ENCODE measurements around the gene ZNF791. TPM values are rescaled to one million over a fixed set of nuclear protein-coding genes. Genes with fewer than 3 reads are reported as not detected.
A peak's percentile ranks its signal among the peaks of the same experiment; 100 is the strongest.

The ZNF791 gene
- total and polyA plus RNA-seq, 2 of the 13 experiments (the other 11 are each of a cell fraction or from before 2014, with no cell fraction given): 12.8 to 17.4 TPM

DNA sequence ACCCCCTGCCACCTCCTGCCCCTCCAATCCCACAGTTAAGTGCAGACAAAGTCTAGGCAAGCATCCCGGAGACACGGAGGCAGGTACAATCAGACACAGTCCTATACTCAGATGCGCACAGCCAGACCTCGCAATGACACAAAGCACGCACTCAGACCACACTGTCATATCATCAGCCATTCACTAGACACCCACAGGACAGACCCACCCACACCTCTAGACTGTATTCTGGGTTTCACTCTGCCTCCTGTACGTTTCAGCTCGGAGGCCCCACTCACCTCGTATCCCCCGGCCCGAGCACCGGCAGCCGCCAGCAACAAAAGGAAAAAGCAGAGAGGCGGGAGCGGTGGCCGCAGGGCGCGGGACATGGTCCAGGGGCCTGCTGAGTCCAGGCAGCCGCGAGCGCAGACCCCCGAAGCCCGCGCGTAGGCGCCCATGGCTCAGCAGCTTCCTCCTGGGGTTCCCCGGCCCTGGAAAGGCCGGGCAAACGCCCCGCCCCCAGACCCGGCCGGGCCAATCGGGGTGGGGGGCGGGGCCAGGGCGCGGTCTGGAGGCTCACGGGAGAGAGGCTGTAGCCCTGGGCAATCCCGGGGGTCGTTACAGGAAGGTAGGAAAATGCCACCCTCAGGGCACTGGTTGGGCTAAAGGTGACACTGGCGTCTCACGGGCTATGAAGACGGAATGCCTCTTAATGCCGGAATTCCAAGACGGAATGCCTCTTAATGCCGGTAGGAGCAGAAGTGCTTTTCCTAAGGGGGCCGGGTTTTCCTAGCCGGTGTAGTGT is 55.7 kb downstream of the ZNF791 start, which contains the start of the genes MAN2B1 and WDR83 (continued):
- no peak for TF ChIP-seq ZNF570 (CRISPR knock-in tag; IDR thresholded peaks at IDR 0.05; ENCODE audit: borderline replicate concordance)
- peak; percentile 24; the same call in 1 of the 2 replicates for TF ChIP-seq DMAP1 (CRISPR knock-in tag; IDR thresholded peaks at IDR 0.05)
- peak; percentile 73; the same call in 1 of the 2 replicates for TF ChIP-seq MAF1 (CRISPR knock-in tag; IDR thresholded peaks at IDR 0.05; ENCODE audit: borderline replicate concordance)
- peak; percentile 79 for TF ChIP-seq SP4 (CRISPR knock-in tag; IDR thresholded peaks at IDR 0.05)
- peak; percentile 28 for TF ChIP-seq HNRNPLL (IDR thresholded peaks at IDR 0.05; ENCODE audit: low read depth, low read length, poor library complexity, severe bottlenecking)
- TF ChIP-seq, protein P1, sequence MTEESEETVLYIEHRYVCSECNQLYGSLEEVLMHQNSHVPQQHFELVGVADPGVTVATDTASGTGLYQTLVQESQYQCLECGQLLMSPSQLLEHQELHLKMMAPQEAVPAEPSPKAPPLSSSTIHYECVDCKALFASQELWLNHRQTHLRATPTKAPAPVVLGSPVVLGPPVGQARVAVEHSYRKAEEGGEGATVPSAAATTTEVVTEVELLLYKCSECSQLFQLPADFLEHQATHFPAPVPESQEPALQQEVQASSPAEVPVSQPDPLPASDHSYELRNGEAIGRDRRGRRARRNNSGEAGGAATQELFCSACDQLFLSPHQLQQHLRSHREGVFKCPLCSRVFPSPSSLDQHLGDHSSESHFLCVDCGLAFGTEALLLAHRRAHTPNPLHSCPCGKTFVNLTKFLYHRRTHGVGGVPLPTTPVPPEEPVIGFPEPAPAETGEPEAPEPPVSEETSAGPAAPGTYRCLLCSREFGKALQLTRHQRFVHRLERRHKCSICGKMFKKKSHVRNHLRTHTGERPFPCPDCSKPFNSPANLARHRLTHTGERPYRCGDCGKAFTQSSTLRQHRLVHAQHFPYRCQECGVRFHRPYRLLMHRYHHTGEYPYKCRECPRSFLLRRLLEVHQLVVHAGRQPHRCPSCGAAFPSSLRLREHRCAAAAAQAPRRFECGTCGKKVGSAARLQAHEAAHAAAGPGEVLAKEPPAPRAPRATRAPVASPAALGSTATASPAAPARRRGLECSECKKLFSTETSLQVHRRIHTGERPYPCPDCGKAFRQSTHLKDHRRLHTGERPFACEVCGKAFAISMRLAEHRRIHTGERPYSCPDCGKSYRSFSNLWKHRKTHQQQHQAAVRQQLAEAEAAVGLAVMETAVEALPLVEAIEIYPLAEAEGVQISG (CRISPR knock-in tag; IDR thresholded peaks at IDR 0.05): 0 out of 2 replicates have a peak, but pooled peaks have one; percentile 14
- TF ChIP-seq, protein P2, sequence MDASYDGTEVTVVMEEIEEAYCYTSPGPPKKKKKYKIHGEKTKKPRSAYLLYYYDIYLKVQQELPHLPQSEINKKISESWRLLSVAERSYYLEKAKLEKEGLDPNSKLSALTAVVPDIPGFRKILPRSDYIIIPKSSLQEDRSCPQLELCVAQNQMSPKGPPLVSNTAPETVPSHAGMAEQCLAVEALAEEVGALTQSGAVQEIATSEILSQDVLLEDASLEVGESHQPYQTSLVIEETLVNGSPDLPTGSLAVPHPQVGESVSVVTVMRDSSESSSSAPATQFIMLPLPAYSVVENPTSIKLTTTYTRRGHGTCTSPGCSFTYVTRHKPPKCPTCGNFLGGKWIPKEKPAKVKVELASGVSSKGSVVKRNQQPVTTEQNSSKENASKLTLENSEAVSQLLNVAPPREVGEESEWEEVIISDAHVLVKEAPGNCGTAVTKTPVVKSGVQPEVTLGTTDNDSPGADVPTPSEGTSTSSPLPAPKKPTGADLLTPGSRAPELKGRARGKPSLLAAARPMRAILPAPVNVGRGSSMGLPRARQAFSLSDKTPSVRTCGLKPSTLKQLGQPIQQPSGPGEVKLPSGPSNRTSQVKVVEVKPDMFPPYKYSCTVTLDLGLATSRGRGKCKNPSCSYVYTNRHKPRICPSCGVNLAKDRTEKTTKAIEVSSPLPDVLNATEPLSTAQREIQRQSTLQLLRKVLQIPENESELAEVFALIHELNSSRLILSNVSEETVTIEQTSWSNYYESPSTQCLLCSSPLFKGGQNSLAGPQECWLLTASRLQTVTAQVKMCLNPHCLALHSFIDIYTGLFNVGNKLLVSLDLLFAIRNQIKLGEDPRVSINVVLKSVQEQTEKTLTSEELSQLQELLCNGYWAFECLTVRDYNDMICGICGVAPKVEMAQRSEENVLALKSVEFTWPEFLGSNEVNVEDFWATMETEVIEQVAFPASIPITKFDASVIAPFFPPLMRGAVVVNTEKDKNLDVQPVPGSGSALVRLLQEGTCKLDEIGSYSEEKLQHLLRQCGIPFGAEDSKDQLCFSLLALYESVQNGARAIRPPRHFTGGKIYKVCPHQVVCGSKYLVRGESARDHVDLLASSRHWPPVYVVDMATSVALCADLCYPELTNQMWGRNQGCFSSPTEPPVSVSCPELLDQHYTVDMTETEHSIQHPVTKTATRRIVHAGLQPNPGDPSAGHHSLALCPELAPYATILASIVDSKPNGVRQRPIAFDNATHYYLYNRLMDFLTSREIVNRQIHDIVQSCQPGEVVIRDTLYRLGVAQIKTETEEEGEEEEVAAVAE (CRISPR knock-in tag; IDR thresholded peaks at IDR 0.05; ENCODE audit: borderline replicate concordance): 0 out of 2 replicates have a peak, but pooled peaks have one; percentile 61
- peak; percentile 44 for TF ChIP-seq THAP11 (CRISPR knock-in tag; IDR thresholded peaks at IDR 0.05)
- TF ChIP-seq, protein P3, sequence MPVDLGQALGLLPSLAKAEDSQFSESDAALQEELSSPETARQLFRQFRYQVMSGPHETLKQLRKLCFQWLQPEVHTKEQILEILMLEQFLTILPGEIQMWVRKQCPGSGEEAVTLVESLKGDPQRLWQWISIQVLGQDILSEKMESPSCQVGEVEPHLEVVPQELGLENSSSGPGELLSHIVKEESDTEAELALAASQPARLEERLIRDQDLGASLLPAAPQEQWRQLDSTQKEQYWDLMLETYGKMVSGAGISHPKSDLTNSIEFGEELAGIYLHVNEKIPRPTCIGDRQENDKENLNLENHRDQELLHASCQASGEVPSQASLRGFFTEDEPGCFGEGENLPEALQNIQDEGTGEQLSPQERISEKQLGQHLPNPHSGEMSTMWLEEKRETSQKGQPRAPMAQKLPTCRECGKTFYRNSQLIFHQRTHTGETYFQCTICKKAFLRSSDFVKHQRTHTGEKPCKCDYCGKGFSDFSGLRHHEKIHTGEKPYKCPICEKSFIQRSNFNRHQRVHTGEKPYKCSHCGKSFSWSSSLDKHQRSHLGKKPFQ (CRISPR knock-in tag; IDR thresholded peaks at IDR 0.05; ENCODE audit: insufficient replicate concordance): no peak
- 0 out of 2 replicates have a peak, but pooled peaks have one; percentile 45 for TF ChIP-seq ZFP90 (CRISPR knock-in tag; IDR thresholded peaks at IDR 0.05; ENCODE audit: borderline replicate concordance)
- TF ChIP-seq, protein P4, sequence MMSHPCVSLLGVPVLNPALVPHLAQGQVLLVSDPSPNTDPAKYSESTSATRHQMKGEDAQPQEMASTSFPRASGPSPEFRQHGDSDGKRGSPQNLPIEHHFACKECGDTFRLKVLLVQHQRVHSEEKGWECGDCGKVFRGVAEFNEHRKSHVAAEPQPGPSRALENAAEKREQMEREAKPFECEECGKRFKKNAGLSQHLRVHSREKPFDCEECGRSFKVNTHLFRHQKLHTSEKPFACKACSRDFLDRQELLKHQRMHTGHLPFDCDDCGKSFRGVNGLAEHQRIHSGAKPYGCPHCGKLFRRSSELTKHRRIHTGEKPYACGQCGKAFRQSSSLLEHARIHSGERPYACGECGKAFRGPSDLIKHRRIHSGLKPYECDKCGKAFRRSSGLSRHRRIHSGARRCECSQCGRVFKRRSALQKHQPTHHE (CRISPR knock-in tag; IDR thresholded peaks at IDR 0.05; ENCODE audit: borderline replicate concordance): 0 out of 2 replicates have a peak, but pooled peaks have one; percentile 39
- no peak for TF ChIP-seq PLRG1 (conservative IDR thresholded peaks at IDR 0.05)
- peak; percentile 71; the same call in 1 of the 2 replicates for TF ChIP-seq KDM2A (CRISPR knock-in tag; IDR thresholded peaks at IDR 0.05; ENCODE audit: borderline replicate concordance, low read depth)
- 0 out of 2 replicates have a peak, but pooled peaks have one; percentile 17 for TF ChIP-seq ZNF543 (CRISPR knock-in tag; IDR thresholded peaks at IDR 0.05)
- TF ChIP-seq, protein P5, sequence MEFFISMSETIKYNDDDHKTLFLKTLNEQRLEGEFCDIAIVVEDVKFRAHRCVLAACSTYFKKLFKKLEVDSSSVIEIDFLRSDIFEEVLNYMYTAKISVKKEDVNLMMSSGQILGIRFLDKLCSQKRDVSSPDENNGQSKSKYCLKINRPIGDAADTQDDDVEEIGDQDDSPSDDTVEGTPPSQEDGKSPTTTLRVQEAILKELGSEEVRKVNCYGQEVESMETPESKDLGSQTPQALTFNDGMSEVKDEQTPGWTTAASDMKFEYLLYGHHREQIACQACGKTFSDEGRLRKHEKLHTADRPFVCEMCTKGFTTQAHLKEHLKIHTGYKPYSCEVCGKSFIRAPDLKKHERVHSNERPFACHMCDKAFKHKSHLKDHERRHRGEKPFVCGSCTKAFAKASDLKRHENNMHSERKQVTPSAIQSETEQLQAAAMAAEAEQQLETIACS (CRISPR knock-in tag; IDR thresholded peaks at IDR 0.05): 0 out of 2 replicates have a peak, but pooled peaks have one; percentile 23
- peak; percentile 73 for TF ChIP-seq NFYB (CRISPR knock-in tag; IDR thresholded peaks at IDR 0.05)
